BE2C (cell line): ENCODE measurements around the gene CCDC190.
"Not testable (repeated sequence)": the region's sequence is repeated elsewhere in the genome, so short reads cannot be mapped to it uniquely, and the experiment has no call there.

Source experiments
- DNase-seq: peaks from one replicate; pipeline ENCODE4 v3.0.0-alpha.2; 2020
- H3K27me3 ChIP-seq: fragments of 250-450 bp; sonication (Bioruptor Pico); 2 replicates; pipeline ENCODE4 v1.5.1; 2020; ENCODE audit warnings: mild to moderate bottlenecking
- H3K36me3 ChIP-seq: fragments of 250-450 bp; sonication (Bioruptor Pico); 2 replicates; pipeline ENCODE4 v1.5.1; 2020; ENCODE audit warnings: mild to moderate bottlenecking
- H3K4me1 ChIP-seq: fragments of 250-450 bp; sonication (Bioruptor Pico); 2 replicates; pipeline ENCODE4 v1.5.1; 2020
- H3K4me3 ChIP-seq: 2 replicates; pipeline ENCODE4 v1.5.1; 2011; ENCODE audit warnings: low read depth, low read length
- H3K9me3 ChIP-seq: fragments of 250-450 bp; sonication (Bioruptor Pico); 2 replicates; pipeline ENCODE4 v1.5.1; 2020
- CTCF ChIP-seq: IDR thresholded peaks from 2 replicates; pipeline ENCODE4 v1.5.1; 2012; ENCODE audit warnings: mild to moderate bottlenecking, low read depth, low read length

The CCDC190 gene

GRCh38 chr1:162876751-162877150 lies 15.8 kb upstream of the CCDC190 start:
- H3K36me3 ChIP-seq: no peaks in the 10 kb centered on the region
- TF ChIP-seq CTCF: no peak
- peaks cover 21% of the 10 kb centered on the region for H3K4me1 ChIP-seq
- no peak overlapping the region for H3K4me3 ChIP-seq
- H3K9me3 ChIP-seq: no peaks in the 10 kb centered on the region
- no peaks in the 10 kb centered on the region for H3K27me3 ChIP-seq
- no peak for DNase-seq

GRCh38 chr1:162873671-162874666 lies 13.0 kb upstream of the CCDC190 start:
- Histone ChIP-seq H3K27me3 (no peaks in the 10 kb centered on the region), H3K4me1 (peaks cover 11% of the 10 kb centered on the region), H3K4me3 (no peak overlapping the region), H3K36me3 (no peaks in the 10 kb centered on the region), H3K9me3 (no peaks in the 10 kb centered on the region)
- DNase-seq: no peak
- no peak for TF ChIP-seq CTCF

- DNase-seq: no peak
- Histone ChIP-seq H3K27me3 (no peaks in the 10 kb centered on the region), H3K36me3 (no peaks in the 10 kb centered on the region), H3K4me3 (no peak overlapping the region), H3K9me3 (no peaks in the 10 kb centered on the region), H3K4me1 (peaks cover 6% of the 10 kb centered on the region; the same call in 1 of the 2 replicates)
- no peak for TF ChIP-seq CTCF
These were observed 12.0 kb upstream of the CCDC190 start for GRCh38 chr1:162872981-162873380.

GRCh38 chr1:162871417-162871816 lies 10.4 kb upstream of the CCDC190 start:
- not testable (repeated sequence) for H3K4me1 ChIP-seq, H3K36me3 ChIP-seq, H3K9me3 ChIP-seq, H3K27me3 ChIP-seq, DNase-seq, H3K4me3 ChIP-seq

GRCh38 chr1:162868972-162869371 lies 8.0 kb upstream of the CCDC190 start:
- Histone ChIP-seq H3K27me3 (no peaks in the 10 kb centered on the region), H3K4me3 (no peak overlapping the region), H3K4me1 (peaks cover 3% of the 10 kb centered on the region; the same call in 1 of the 2 replicates), H3K9me3 (no peaks in the 10 kb centered on the region), H3K36me3 (no peaks in the 10 kb centered on the region)
- no peak for TF ChIP-seq CTCF
- no peak for DNase-seq

- Histone ChIP-seq H3K4me3 (no peak overlapping the region), H3K4me1 (no peaks in the 10 kb centered on the region), H3K27me3 (no peaks in the 10 kb centered on the region), H3K9me3 (no peaks in the 10 kb centered on the region), H3K36me3 (no peaks in the 10 kb centered on the region)
- no peak for DNase-seq
- TF ChIP-seq CTCF: no peak
These were observed 650 bp upstream of the CCDC190 start for GRCh38 chr1:162861625-162862024.
